Keratinocyte (primary cell): ENCODE data around the gene UBE2I.

Source experiments
- EZH2 ChIP-seq: IDR thresholded peaks from one replicate; pipeline ENCODE4 v1.6.1; 2012; ENCODE audit warnings: inconsistent platforms, mild to moderate bottlenecking, low read length, moderate library complexity
- TF ChIP-seq, protein P1 (sequence below), 3 experiments: IDR thresholded peaks in 1 of 3; conservative IDR thresholded peaks in 1 of 3; optimal IDR thresholded peaks in 1 of 3; 2 replicates in 2 of 3; 3 replicates in 1 of 3; pipeline versions ENCODE3 to v1.5.1; 2011; ENCODE audit warnings: low read length in 3 of 3, mild to moderate bottlenecking in 3 of 3, moderate library complexity in 2 of 3, control low read depth in 1 of 3, inconsistent platforms in 1 of 3; ENCODE audit not compliant: insufficient read depth in 2 of 3; ENCODE audit errors: extremely low read depth in 1 of 3

GRCh38 chr16:1316033-1316405 is 6.6 kb downstream of the UBE2I start:
- TF ChIP-seq, protein P1, sequence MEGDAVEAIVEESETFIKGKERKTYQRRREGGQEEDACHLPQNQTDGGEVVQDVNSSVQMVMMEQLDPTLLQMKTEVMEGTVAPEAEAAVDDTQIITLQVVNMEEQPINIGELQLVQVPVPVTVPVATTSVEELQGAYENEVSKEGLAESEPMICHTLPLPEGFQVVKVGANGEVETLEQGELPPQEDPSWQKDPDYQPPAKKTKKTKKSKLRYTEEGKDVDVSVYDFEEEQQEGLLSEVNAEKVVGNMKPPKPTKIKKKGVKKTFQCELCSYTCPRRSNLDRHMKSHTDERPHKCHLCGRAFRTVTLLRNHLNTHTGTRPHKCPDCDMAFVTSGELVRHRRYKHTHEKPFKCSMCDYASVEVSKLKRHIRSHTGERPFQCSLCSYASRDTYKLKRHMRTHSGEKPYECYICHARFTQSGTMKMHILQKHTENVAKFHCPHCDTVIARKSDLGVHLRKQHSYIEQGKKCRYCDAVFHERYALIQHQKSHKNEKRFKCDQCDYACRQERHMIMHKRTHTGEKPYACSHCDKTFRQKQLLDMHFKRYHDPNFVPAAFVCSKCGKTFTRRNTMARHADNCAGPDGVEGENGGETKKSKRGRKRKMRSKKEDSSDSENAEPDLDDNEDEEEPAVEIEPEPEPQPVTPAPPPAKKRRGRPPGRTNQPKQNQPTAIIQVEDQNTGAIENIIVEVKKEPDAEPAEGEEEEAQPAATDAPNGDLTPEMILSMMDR (optimal IDR thresholded peaks at IDR 0.05 in 1 of 3, IDR thresholded peaks at IDR 0.05 in 1 of 3, conservative IDR thresholded peaks at IDR 0.05 in 1 of 3; ENCODE audit: extremely low read depth in 1 of 3, insufficient read depth in 2 of 3, low read length in 3 of 3): no peak
- no peak for TF ChIP-seq EZH2
